Keratinocyte (primary cell): ENCODE data around the gene SFMBT1. TPM values are rescaled to one million over a fixed set of nuclear protein-coding genes. Genes with fewer than 3 reads are reported as not detected.

Source experiments
- DNase-seq: peaks from one replicate; pipeline ENCODE4 v3.0.0-alpha.2; 2011; ENCODE audit warnings: low read depth, missing footprints, low spot score
- FAIRE-seq: peaks from 2 replicates; lab custom pipeline; 2011; peaks lifted over from hg19 to GRCh38; lab: Jason Lieb, UNC
- H2AFZ ChIP-seq: 2 replicates; pipeline ENCODE4 v1.6.0; 2012; ENCODE audit warnings: low read length, control low read depth, inconsistent platforms; ENCODE audit not compliant: control insufficient read depth
- H3K27ac ChIP-seq: 2 replicates; pipeline ENCODE4 v1.5.1; 2011; ENCODE audit warnings: low read length; ENCODE audit not compliant: control insufficient read depth, insufficient read depth
- H3K27me3 ChIP-seq: 3 replicates; pipeline ENCODE4 v1.6.0; 2011; ENCODE audit warnings: low read length; ENCODE audit not compliant: control insufficient read depth, insufficient read depth; ENCODE audit errors: extremely low read depth
- H3K36me3 ChIP-seq, 2 experiments: 2 replicates in 1 of 2; 3 replicates in 1 of 2; pipeline ENCODE4 v1.5.1; 2011; ENCODE audit warnings: low read length in 2 of 2, mild to moderate bottlenecking in 1 of 2; ENCODE audit not compliant: control insufficient read depth in 2 of 2, insufficient read depth in 2 of 2; ENCODE audit errors: extremely low read depth in 1 of 2
- H3K4me1 ChIP-seq: 3 replicates; pipeline ENCODE4 v1.5.1; 2011; ENCODE audit warnings: low read length; ENCODE audit not compliant: control insufficient read depth, insufficient read depth; ENCODE audit errors: extremely low read depth
- H3K4me2 ChIP-seq: 3 replicates; pipeline ENCODE4 v1.6.0; 2011; ENCODE audit warnings: low read depth, low read length; ENCODE audit not compliant: control insufficient read depth, insufficient read depth; ENCODE audit errors: extremely low read depth
- H3K4me3 ChIP-seq, 3 experiments: fragments of 200-600 bp in 1 of 3; sonication (generic) in 1 of 3; 2 replicates in 2 of 3; 3 replicates in 1 of 3; pipeline ENCODE4 v1.5.1; 2011 to 2016; ENCODE audit warnings: low read length in 3 of 3, mild to moderate bottlenecking in 3 of 3, control low read depth in 2 of 3, inconsistent platforms in 1 of 3, low read depth in 1 of 3, mixed read lengths in 1 of 3, mixed run types in 1 of 3, moderate library complexity in 1 of 3; ENCODE audit not compliant: control insufficient read depth in 2 of 3, insufficient read depth in 2 of 3; ENCODE audit errors: extremely low read depth in 1 of 3
- H3K79me2 ChIP-seq: 2 replicates; pipeline ENCODE4 v1.6.0; 2012; ENCODE audit warnings: low read length; ENCODE audit not compliant: control insufficient read depth, insufficient read depth
- H3K9ac ChIP-seq: 3 replicates; pipeline ENCODE4 v1.6.0; 2011; ENCODE audit warnings: low read length; ENCODE audit not compliant: control insufficient read depth, insufficient read depth; ENCODE audit errors: extremely low read depth
- H3K9me1 ChIP-seq: 3 replicates; pipeline ENCODE4 v1.6.0; 2011; ENCODE audit warnings: low read length; ENCODE audit not compliant: control insufficient read depth, insufficient read depth; ENCODE audit errors: extremely low read depth
- H3K9me3 ChIP-seq: 2 replicates; pipeline ENCODE4 v1.5.1; 2012; ENCODE audit warnings: low read depth, low read length; ENCODE audit not compliant: control insufficient read depth
- H4K20me1 ChIP-seq: 3 replicates; pipeline ENCODE4 v1.6.0; 2011; ENCODE audit warnings: low read length; ENCODE audit not compliant: control insufficient read depth, insufficient read depth; ENCODE audit errors: extremely low read depth
- EZH2 ChIP-seq: IDR thresholded peaks from one replicate; pipeline ENCODE4 v1.6.1; 2012; ENCODE audit warnings: inconsistent platforms, mild to moderate bottlenecking, low read length, moderate library complexity
- dilution Hi-C: fragments of 300-500 bp; cut with MboI; formaldehyde crosslinking; loops from one replicate; pipeline ENCODE4 v1.7.0; 2020; ENCODE audit warnings: low sequenced_read_pairs; ENCODE audit not compliant: extremely low pct_ligation_motif_present
- polyA plus RNA-seq, 5 experiments: library from polyadenylated mRNA; depleted of rRNA in 3 of 5; stranded (reverse) in 3 of 5; stranded (forward) in 1 of 5; unstranded in 1 of 5; fragments of >200 nt; gene quantifications; 1 replicate in 1 of 5; 2 replicates in 3 of 5; 3 replicates in 1 of 5; pipeline versions ENCODE4 v1.2.1 to v1.2.3, GENCODE V29; 2011 to 2012; ENCODE audit warnings: missing spikeins in 2 of 5, low read depth in 1 of 5, low replicate concordance in 1 of 5
- TF ChIP-seq, protein P1 (sequence below), 3 experiments: IDR thresholded peaks in 1 of 3; conservative IDR thresholded peaks in 1 of 3; optimal IDR thresholded peaks in 1 of 3; 2 replicates in 2 of 3; 3 replicates in 1 of 3; pipeline versions ENCODE3 to v1.5.1; 2011; ENCODE audit warnings: low read length in 3 of 3, mild to moderate bottlenecking in 3 of 3, moderate library complexity in 2 of 3, control low read depth in 1 of 3, inconsistent platforms in 1 of 3; ENCODE audit not compliant: insufficient read depth in 2 of 3; ENCODE audit errors: extremely low read depth in 1 of 3

The SFMBT1 gene
- polyA plus RNA-seq, 1 donor (not counting 4 experiments of a cell fraction or from before 2014, with no cell fraction given): 4.1 TPM

DNA sequence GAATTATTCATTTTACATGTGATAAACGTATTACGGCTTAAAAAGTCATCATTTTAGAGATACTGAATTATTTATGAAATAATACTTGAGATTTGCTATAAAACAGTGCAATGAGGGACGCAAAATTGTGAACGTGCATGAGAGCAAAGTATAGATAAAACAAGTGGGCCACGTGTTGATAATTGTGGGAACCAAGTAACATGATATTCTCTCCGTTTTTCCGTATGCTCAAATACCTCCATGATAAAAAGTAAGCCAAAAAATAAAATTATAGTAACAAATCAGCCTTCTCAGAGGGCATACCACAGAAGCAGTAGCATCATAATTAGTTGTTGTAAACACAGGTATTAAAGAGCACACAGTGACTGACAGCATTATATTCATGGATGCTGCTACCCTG, 42.6 kb downstream of the SFMBT1 start:
- Histone ChIP-seq H3K27ac (no peak overlapping the region), H3K27me3 (no peaks in the 10 kb centered on the region), H3K9me1 (no peaks in the 10 kb centered on the region), H3K9me3 (no peaks in the 10 kb centered on the region), H3K4me3 (no peak overlapping the region), H3K4me2 (no peak overlapping the region), H3K9ac (no peak overlapping the region), H3K36me3 (no peaks in the 10 kb centered on the region), H2AFZ (no peak overlapping the region), H4K20me1 (no peaks in the 10 kb centered on the region), H3K79me2 (peaks cover 2% of the 10 kb centered on the region), H3K4me1 (peaks cover 9% of the 10 kb centered on the region)
- DNase-seq: no peak
- TF ChIP-seq, protein P1, sequence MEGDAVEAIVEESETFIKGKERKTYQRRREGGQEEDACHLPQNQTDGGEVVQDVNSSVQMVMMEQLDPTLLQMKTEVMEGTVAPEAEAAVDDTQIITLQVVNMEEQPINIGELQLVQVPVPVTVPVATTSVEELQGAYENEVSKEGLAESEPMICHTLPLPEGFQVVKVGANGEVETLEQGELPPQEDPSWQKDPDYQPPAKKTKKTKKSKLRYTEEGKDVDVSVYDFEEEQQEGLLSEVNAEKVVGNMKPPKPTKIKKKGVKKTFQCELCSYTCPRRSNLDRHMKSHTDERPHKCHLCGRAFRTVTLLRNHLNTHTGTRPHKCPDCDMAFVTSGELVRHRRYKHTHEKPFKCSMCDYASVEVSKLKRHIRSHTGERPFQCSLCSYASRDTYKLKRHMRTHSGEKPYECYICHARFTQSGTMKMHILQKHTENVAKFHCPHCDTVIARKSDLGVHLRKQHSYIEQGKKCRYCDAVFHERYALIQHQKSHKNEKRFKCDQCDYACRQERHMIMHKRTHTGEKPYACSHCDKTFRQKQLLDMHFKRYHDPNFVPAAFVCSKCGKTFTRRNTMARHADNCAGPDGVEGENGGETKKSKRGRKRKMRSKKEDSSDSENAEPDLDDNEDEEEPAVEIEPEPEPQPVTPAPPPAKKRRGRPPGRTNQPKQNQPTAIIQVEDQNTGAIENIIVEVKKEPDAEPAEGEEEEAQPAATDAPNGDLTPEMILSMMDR (optimal IDR thresholded peaks at IDR 0.05 in 1 of 3, IDR thresholded peaks at IDR 0.05 in 1 of 3, conservative IDR thresholded peaks at IDR 0.05 in 1 of 3; ENCODE audit: extremely low read depth in 1 of 3, insufficient read depth in 2 of 3, low read length in 3 of 3): no peak
- TF ChIP-seq EZH2: no peak
- dilution Hi-C loops: no loop called here
- FAIRE-seq: no peak

DNA sequence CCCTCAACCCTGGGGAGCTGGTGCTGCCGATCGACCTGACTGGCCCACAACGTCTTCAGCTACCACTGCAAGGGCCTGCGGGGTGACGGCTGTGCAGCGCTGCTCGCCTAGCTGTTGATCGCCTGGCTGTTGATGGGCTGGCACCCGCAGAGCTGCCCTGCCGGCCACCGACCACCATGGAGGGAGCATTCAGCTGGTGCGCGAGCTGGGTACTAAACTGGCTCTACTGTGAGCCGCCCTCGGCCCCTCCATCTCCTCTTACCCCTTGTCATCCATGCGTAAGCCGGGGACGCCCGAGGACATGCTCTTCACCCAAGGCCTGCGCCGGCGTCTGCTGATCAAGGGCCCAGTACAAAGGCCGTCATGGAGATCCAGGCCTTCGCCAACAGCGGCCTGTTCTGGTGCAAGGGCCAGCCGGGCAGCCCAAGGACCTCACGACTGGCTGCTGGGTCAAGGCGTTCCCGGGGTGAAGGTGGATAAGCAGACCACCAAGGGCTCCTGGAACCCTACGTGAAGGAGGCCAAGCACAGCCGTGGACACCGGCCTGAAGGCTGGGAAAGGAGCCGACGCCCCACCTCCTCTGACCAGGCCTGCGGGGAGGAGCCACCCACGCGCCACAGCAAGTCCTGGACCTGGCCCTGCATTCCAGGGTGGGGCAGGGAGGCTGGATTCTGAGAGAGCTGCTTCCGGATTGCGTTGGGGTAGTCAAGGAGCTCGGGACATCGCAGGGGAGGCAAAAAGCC, 46.9 kb downstream of the SFMBT1 start:
- Histone ChIP-seq H2AFZ (peak overlapping the region; percentile 89), H4K20me1 (no peaks in the 10 kb centered on the region), H3K4me1 (peaks cover 9% of the 10 kb centered on the region), H3K9me1 (no peaks in the 10 kb centered on the region), H3K36me3 (no peaks in the 10 kb centered on the region), H3K27me3 (no peaks in the 10 kb centered on the region), H3K79me2 (peaks cover 2% of the 10 kb centered on the region), H3K27ac (peak overlapping the region; percentile 41), H3K4me3 (peak overlapping the region in 1 of 3 experiments; percentile 6), H3K9me3 (no peaks in the 10 kb centered on the region), H3K4me2 (peak overlapping the region; percentile 63), H3K9ac (peak overlapping the region; percentile 36)
- peak; percentile 19 for DNase-seq
- dilution Hi-C loops: no loop called here
- TF ChIP-seq, protein P1 (optimal IDR thresholded peaks at IDR 0.05 in 1 of 3, IDR thresholded peaks at IDR 0.05 in 1 of 3, conservative IDR thresholded peaks at IDR 0.05 in 1 of 3; ENCODE audit: extremely low read depth in 1 of 3, insufficient read depth in 2 of 3, low read length in 3 of 3): no peak
- FAIRE-seq: peak; percentile 41
